GM11168 (cell line): ENCODE results near the gene GNA15.

Experiments used
- in situ Hi-C: fragments of 300-500 bp; cut with MboI; formaldehyde crosslinking; loops from one replicate; pipeline ENCODE4 v1.12.0; 2022; ENCODE audit warnings: low sequenced_read_pairs; ENCODE audit not compliant: unreplicated experiment

The GNA15 gene

DNA sequence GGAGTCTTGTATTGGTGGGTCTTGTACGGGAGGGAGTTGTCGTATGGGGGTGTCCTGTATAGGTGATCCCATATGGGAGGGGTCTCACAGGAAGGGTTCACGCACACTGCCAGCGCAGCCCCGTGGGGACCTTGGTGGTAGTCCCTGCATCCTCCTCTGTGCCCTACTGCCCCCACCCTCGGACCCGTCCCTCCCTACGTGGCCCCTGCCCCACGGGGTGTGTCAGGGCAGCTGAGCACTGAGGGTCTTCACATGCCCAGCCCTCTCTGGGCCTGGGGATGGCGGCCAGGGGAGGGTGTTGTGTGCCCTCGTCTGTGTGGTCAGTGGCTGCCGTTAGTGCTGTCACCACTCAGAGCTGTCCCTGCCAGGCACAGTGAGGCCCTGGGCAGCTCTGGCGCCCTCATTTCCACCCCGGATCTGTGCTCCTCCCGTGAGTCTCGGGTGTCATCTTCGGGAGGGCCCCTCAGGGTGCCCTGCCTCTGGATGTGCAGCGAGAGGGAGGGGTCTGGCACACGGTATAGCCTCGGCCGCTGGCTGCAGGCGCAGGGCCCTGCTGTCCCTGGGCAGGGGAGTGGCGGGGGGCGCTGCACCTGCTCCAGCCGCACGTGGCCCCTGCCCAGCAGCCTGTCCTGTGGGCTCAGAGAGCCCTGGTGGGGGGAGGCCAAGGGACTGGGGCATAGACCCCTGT lies 16.0 kb upstream of the GNA15 start:
- in situ Hi-C loops: no loop called here

DNA sequence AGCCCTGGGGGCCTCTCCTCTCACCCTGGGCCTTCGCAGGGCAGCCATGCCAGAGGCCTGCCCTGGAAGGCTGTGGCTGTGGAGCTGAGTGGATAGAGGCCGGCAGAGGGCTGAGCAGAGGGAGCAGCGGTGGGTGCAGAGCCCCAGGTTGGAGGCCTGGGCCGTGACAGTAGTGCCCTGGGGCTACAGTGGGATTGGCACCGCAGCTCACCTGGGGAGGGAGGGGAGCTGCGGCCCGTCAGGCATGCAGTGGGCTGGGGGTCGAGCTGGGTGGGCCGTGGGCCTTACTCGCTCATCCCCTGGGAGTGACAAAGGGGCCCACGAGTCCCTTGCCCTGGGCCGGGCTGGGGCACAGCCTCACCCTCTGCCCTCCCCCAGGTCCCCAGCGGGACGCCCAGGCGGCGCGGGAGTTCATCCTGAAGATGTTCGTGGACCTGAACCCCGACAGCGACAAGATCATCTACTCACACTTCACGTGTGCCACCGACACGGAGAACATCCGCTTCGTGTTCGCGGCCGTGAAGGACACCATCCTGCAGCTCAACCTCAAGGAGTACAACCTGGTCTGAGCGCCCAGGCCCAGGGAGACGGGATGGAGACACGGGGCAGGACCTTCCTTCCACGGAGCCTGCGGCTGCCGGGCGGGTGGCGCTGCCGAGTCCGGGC lies 15.1 kb upstream of the GNA15 start:
- in situ Hi-C loops: no loop called here

DNA sequence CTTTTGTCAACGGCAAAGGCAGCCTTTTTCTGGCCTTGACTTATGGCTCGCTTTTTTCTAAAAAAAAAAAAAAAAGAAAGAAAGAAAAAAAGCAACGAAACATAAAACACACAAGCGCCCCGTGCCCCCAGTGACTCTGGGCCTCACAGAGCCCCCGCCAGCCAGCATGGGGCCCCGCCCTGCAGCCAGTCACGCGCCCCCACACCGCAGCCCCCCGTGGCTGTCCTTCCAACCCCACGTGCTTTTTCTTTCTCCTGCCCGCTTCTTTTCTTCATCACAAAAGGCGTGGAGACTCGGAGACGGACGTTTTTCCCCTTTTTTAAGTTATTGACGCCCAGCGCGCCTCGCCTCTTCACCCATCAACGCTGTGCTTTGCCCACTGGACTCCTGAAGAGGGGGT lies 14.4 kb upstream of the GNA15 start:
- in situ Hi-C loops: no loop called here

DNA sequence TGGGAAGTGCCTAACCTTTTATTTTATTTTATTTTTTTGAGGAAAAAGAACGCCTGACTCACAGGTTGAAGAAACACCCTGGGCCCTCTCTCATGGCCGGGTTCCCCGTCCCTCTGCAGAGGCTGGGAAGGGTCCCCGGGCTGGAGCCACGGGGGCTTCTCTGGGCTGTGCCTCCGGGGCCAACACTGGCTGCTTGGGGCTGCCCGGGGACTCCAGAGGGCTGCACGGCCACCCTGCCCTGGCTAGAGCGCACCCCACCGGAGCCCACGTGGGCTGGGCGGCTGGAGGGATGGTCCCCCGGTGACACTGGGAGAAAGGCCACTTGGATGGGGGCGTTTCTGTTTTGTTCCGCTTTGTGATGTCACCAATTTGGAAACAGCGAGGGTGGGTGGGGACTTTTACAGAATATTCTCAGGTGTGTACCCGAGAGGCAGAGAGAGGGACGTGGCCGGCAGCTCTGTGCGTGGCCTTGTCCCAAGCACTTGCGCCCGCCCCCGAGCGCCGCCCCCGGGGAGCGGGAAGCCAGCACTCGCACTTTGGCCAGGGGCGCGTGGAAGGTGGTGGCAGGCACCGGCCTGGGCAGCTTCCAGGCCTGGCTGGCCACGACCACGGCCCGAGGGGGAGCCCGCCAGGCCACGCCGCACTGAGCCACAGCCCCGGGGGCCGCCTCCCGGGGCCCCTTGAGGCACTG lies 13.9 kb upstream of the GNA15 start:
- in situ Hi-C loops: no loop called here

DNA sequence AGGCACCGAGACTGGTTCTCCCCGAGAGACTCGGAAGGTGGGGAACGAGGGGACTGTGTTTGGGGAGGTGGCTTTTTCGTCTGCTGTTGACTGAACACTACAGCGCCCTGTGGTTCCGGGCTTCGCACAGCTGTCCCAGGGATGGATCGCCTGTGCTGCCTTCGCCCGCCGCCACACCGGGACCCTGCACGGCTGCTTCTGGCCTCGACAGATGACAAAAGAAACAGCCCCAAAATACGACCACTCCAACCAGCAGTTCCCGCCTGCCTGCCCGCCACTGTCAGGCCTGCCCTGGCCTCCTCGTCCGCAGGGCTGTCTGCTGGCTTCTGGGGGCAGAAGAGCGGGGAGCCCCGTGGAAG lies 13.3 kb upstream of the GNA15 start:
- in situ Hi-C loops: no loop called here

DNA sequence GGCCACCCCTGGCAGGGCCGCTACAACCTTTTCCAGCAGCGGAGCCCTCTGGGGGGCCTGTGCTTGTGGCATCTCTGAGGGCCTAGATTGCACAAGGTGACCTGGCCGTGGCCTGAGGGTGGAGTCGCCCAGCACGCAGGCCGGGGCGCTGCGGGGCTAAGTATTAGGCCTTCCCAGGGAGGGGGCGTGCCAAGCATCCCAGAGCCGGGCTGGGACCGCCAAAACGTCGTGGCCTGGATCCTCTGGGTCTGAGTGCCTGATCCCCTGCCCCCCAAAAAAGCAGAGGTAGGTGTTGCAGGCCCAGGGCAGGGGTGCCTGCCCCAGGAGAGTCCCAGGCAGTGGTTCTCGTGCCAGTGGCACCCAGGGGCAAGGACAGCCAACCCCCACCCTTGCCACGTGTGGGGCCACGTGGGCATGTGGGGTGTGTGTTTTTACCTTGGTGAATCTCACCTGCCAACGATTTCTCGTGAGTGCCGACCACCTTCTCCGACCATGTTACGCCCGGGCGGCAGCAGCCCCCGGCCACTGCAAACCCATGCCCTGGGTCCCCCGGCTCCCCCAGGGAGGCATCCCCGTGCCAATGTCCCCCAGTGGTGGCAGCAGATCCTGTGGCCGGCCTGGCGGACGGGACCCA lies 12.6 kb upstream of the GNA15 start:
- in situ Hi-C loops: no loop called here

DNA sequence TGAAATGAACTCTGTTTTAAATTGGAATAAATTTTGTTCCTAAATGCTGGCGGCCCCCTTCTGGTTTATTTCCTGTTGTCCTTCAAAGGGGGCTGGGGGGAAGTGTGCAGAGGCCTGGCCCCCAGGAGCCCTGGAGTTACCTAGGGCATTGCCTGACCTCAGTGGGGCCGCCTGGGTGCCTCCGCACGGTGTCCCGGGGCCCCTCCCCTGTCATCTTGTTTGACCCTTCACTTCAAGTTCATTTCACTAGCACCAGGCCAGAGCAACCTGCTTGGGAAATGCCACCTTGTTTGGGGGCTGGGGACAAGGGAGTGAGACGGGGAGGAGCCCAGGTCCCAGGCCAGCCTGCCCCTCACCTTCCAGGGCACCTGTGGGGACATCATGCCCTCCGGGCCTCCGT lies 11.9 kb upstream of the GNA15 start:
- in situ Hi-C loops: no loop called here

DNA sequence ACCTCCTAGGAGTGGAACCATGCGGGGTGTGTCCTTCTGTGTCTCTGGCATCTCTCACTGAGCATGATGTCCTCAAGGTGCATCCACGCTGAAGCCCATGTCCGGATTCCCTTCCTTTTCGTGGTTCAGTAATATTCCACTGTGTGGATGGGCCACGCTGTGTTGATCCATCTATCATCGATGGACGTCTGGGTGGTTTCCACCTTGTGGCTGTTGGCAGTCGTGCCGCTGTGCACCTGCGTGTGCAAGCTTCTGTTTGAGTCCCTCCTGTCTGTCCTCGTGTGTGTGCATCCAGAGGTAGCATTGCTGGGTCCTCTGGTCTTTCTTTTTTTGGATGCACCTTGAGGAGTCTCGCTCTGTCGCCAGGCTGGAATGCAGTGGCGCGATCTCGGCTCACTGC lies 11.2 kb upstream of the GNA15 start:
- in situ Hi-C loops: no loop called here

DNA sequence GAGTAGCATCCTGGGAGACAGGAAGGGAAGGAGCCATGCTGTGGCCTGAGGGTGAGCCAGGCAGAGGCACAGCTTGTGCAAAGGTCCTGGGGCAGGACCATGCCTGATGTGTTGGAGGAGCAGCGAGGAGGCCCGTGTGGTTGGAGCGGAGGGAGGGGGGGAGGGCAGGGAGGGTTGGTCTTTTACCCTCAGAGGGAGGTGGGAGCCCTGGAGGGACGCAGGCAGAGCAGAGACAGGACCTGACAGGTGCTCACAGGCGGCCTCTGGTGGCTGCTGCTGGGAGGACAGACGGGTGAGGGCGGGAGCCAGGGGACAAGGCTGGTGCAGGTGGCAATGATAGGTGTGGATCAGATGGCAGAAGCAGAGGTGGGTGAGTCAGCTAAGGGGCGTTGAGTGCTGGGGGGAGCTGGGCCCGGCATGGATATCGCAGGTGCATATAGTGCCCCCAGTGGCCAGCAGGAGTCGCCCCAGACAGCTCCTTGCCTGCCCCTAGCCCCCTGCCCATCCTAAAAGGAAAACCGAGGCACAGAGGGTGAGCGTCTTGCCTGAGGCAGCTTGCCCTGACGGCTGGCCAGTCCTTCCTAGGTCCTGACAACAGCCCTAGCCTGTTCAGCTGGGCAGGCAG lies 9.8 kb upstream of the GNA15 start:
- in situ Hi-C loops: no loop called here

DNA sequence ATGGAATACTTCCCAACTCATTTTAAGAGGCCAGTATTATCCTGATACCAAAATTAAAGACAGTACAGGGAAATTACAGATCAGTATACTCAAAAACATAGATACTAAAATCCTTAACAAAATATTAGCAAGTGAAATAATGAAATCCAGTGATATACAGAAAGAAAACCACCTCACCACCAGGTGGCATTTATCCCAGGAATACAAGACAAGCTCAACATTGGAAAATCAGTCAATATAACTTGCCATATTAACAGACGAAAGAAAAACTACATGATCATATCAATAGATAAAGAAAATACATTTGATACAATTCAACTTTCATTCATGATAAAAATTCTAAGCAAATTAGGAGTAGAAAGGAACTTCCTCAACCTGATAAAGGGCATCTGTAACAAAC lies 6.7 kb upstream of the GNA15 start:
- in situ Hi-C loops: no loop called here

DNA sequence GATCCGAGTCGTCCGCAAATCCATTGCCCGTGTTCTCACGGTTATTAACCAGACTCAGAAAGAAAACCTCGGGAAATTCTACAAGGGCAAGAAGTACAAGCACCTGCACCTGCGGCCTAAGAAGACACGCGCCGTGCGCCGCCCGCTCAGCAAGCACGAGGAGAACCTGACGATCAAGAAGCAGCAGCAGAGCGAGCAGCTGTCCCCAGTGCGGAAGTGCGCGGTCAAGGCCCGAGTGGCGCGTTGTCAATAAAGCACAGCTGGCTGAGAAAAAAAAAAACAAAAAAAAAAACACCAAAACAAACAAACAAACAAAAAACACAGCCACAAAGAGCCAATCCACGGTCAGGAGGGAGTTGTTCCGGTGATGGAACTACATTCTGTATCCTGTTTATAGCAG lies 4.7 kb upstream of the GNA15 start:
- in situ Hi-C loops: no loop called here

DNA sequence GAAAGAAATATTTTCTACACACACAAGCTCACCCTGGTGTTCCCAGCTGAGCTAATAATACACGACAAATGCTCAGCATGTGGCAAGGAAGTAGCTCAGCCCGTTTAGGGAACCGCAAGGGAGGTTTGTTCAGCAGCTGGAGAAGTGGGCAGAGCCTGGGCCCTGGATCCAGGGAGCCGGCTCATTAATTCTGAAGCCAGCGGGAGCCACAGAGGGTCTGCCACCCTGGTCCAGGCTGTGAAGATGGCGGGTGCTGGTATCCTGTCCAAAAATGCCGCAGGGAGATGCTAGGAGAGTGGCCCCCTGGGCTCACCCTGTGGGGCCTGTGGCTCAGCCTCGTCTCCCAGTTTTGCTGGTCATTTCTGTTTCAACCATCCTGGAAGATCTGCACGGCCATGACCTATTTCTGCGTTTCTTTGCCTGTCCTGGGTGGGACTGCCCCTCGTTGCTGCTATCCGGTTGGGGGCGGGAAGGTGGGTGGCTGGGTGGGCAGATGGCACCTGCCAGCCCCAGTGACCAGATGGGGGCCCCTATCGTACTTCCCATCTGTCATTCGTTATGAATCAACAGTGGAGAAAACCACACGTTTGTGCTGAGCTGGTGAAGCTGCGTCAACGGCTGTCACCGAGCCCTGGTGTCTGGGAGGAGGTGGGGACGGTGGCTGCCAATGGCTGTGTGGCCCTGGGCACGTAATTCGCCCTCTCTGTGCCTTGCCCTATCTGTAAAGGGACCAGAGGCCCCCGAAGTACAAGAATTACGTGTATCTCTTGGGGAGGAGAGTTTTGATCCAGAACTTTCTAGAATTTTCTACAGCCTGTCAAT lies 2.7 kb upstream of the GNA15 start:
- in situ Hi-C loops: no loop called here

DNA sequence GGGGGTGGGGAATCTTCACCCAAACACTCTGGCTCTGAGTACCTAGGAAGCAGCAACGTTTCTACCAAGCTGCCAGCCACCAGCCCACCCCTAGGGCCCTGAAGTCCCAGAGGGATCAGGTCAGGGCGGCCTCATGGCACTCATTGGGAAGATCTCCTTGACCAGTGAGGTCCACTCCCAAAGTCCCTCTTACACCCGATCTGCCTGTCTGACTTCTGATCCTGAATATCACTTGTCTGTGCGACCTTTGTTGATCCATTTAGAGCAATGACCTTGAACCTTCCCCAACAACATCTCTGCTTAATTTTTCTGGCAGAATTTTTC lies 2.1 kb upstream of the GNA15 start:
- in situ Hi-C loops: no loop called here

DNA sequence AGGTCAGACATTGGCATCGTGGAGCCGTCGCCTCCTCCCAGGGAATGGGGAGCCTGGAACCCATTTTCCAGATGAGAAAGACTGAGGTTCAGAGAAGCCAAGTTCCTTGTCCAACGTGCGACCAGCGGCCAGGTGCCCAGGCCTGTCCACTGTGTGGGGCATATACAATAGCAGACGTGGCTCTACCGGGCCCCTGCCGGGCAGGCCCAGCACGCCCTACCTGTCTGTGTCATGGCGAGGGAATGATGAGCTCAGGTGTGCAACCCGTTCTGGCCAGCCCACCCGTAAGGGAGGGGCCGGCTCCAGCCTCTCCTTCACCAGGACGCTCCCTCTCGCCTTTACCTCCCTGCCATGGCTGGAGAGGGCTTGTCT lies 837 bp downstream of the GNA15 start:
- in situ Hi-C loops: no loop called here

DNA sequence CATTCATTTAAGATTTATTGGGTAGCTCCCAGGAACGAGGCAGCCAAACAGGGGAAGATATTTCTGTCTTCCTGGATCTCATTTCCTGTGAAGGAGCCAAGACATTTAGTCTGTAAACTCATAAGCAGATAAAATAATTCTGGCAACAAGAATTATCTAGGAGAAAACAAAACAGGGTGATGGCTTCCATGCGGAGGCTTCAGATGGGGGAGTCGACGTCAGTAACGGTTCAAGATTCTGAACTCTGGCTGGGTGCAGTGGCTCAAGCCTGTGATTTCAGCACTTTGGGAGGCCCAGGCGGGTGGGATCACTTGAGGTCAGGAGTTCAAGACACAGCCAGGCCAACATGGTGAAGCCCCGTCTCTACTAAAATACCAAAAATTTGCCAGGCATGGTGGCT lies 1.3 kb downstream of the GNA15 start:
- in situ Hi-C loops: no loop called here

DNA sequence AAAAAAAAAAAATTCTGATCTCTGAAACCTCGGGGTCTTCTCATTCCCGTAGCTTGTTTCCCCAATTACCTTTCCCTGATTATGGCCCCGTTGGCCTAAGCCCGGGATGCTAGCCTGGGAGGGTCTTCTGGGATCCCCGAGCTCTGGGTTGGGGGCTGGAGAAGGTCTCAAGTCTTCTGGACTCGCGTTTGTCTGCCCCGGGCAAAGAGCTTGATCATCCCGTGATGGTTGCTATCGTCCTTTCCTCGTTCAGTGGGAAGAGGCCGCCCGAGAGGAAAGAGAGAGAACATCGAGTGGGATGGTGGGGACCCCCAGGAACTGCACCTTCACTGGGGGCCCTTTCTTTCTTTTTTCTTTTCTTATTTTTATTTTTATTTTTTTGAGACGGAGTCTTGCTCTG lies 2.4 kb downstream of the GNA15 start:
- in situ Hi-C loops: no loop called here

DNA sequence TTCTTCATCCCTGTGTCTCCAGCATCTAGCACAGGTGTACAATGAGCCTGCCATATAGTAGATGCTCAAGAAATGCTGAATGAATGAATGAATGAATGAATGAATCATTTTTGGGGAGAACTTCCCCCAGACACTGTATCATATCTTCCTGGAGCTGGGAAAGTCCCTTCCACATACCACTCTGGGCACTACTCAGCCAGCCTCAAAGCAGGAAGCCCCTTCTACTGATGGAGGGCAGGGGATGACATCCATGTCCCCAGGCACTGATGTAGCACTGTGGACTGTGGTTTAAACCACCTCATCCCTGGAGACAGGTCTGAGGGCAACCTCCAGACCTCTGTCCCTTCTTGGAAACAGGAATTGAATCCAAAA lies 4.8 kb downstream of the GNA15 start:
- in situ Hi-C loops: no loop called here

DNA sequence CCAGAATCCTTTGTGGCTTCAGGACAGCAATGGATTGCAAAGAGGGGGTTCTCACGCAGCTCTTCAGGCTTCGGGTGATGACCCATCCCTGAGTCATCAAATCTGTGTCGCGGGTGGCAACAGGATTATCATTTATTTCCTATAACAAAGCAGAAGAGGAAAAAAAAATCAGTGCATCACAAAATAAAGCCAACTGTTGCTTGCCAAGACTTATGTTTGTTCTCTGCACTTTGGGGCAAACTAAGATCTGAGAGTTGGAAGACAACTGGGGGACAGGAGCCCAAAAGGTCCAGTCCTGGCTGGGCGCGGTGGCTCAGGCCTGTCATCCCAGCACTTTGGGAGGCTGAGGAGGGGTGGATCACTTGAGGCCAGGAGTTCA lies 6.4 kb downstream of the GNA15 start:
- in situ Hi-C loops: no loop called here

DNA sequence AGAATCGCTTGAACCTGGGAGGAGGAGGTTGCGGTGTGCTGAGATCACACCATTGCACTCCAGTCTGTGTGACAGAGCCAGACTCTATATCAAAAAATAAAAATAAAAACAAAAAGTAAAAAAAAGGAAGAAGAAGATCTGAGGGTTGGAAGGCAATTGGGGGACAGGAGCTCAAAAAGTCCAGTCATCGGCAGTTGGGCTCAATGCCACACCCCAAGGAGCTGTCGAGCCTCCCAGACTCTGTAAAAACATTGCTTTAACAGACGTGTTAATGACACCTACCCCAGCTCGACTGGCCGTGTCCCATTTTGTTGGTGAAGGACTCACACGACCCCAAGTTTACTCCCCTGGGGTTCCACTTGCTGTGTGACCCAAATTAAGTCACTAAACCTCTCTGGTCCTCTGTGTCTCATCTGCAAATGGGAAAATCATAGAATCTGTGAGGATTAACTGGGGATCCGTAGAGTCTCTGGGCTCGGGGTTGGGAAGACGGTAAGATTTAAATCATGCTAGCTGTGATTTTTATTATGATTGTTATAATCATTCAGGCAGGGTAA lies 7.0 kb downstream of the GNA15 start:
- in situ Hi-C loops: no loop called here
